IPS-18a (cell line): ENCODE data around the gene INTS7.

ENCODE experiments used
- H3K27ac ChIP-seq: one replicate; pipeline ENCODE4 v1.5.1; 2013; ENCODE audit warnings: low read length
- H3K27me3 ChIP-seq: one replicate; pipeline ENCODE4 v1.6.1; 2013; ENCODE audit warnings: mild to moderate bottlenecking, low read length; ENCODE audit not compliant: control insufficient read depth, insufficient read depth
- H3K36me3 ChIP-seq: one replicate; pipeline ENCODE4 v1.6.1; 2013; ENCODE audit warnings: low read depth, low read length; ENCODE audit not compliant: control insufficient read depth
- H3K4me1 ChIP-seq: one replicate; pipeline ENCODE4 v1.6.1; 2013; ENCODE audit warnings: low read depth, low read length; ENCODE audit not compliant: control insufficient read depth
- H3K4me3 ChIP-seq: one replicate; pipeline ENCODE4 v1.5.1; 2013; ENCODE audit warnings: low read length
- H3K9ac ChIP-seq: one replicate; pipeline ENCODE4 v1.6.1; 2013; ENCODE audit warnings: mild to moderate bottlenecking, low read length, moderate library complexity
- H3K9me3 ChIP-seq: one replicate; pipeline ENCODE4 v1.6.1; 2013; ENCODE audit warnings: low read depth, low read length; ENCODE audit not compliant: control insufficient read depth

INTS7 gene

GRCh38 chr1:211893260-211893659 lies 142.1 kb downstream of the INTS7 start:
- no peak overlapping the region for H3K4me3 ChIP-seq
- no peaks in the 10 kb centered on the region for H3K36me3 ChIP-seq
- H3K4me1 ChIP-seq: no peaks in the 10 kb centered on the region
- no peak overlapping the region for H3K27ac ChIP-seq
- peaks cover 5% of the 10 kb centered on the region for H3K27me3 ChIP-seq
- no peak overlapping the region for H3K9ac ChIP-seq
- no peaks in the 10 kb centered on the region for H3K9me3 ChIP-seq

- no peaks in the 10 kb centered on the region for H3K4me1 ChIP-seq
- H3K27me3 ChIP-seq: peaks cover 5% of the 10 kb centered on the region
- H3K4me3 ChIP-seq: no peak overlapping the region
- H3K36me3 ChIP-seq: no peaks in the 10 kb centered on the region
- H3K9me3 ChIP-seq: no peaks in the 10 kb centered on the region
- no peak overlapping the region for H3K9ac ChIP-seq
- H3K27ac ChIP-seq: no peak overlapping the region
Observed at GRCh38 chr1:211892577-211892976, 142.8 kb downstream of the INTS7 start.

- H3K4me3 ChIP-seq: no peak overlapping the region
- H3K27me3 ChIP-seq: peaks cover 5% of the 10 kb centered on the region
- no peak overlapping the region for H3K27ac ChIP-seq
- no peak overlapping the region for H3K9ac ChIP-seq
- H3K9me3 ChIP-seq: no peaks in the 10 kb centered on the region
- H3K4me1 ChIP-seq: no peaks in the 10 kb centered on the region
- H3K36me3 ChIP-seq: no peaks in the 10 kb centered on the region
Observed at GRCh38 chr1:211891708-211892107, 143.6 kb downstream of the INTS7 start.
